ENCODE results near the gene FOXP4.

FOXP4 gene

GRCh38 chr6:41523915-41524633 is 22.1 kb upstream of the FOXP4 start:
- no peak for DNase-seq

- no peak for DNase-seq
Measured at GRCh38 chr6:41524634-41525011, 21.6 kb upstream of the FOXP4 start.

GRCh38 chr6:41527721-41528408 is 18.3 kb upstream of the FOXP4 start:
- no peak for DNase-seq

- DNase-seq = no peak
Measured at GRCh38 chr6:41528409-41528963, 17.7 kb upstream of the FOXP4 start.

- DNase-seq = no peak
Measured at GRCh38 chr6:41529049-41529448, 17.1 kb upstream of the FOXP4 start.

- DNase-seq = no peak
Measured at GRCh38 chr6:41529970-41530369, 16.2 kb upstream of the FOXP4 start.

GRCh38 chr6:41530476-41530875 is 15.7 kb upstream of the FOXP4 start:
- DNase-seq = no peak

- DNase-seq = no peak
Measured at GRCh38 chr6:41531016-41531415, 15.2 kb upstream of the FOXP4 start.

- peak; percentile 56 for DNase-seq
Measured at GRCh38 chr6:41531591-41532582, 14.3 kb upstream of the FOXP4 start.

- no peak for DNase-seq
Measured at GRCh38 chr6:41535766-41536165, 10.4 kb upstream of the FOXP4 start.

GRCh38 chr6:41536795-41537758 is 9.1 kb upstream of the FOXP4 start:
- DNase-seq = no peak

- DNase-seq = no peak
Measured at GRCh38 chr6:41538556-41539182, 7.5 kb upstream of the FOXP4 start.

GRCh38 chr6:41539204-41539603 is 7.0 kb upstream of the FOXP4 start:
- no peak for DNase-seq

- no peak for DNase-seq
Measured at GRCh38 chr6:41541364-41541763, 4.8 kb upstream of the FOXP4 start.

- DNase-seq = no peak
Measured at GRCh38 chr6:41543087-41543486, 3.1 kb upstream of the FOXP4 start.

- DNase-seq = peak; percentile 5
Measured at GRCh38 chr6:41545247-41545702, 906 bp upstream of the FOXP4 start.

GRCh38 chr6:41546475-41546865 is 289 bp downstream of the FOXP4 start:
- DNase-seq = no peak

- DNase-seq = peak; percentile 34
Measured at GRCh38 chr6:41546866-41547798, 951 bp downstream of the FOXP4 start.

GRCh38 chr6:41547799-41548097 is 1.6 kb downstream of the FOXP4 start:
- DNase-seq = no peak

GRCh38 chr6:41548098-41548840 is 2.1 kb downstream of the FOXP4 start:
- peak; percentile 30 for DNase-seq
